Heart right ventricle (tissue), 12 donors: Measurements from ENCODE around the gene MON1B. TPM values are rescaled to one million over a fixed set of nuclear protein-coding genes. Genes with fewer than 3 reads are reported as not detected.

Source experiments
- polyA plus RNA-seq, 2 donors: library from polyadenylated mRNA; stranded (reverse); fragments of 200-250 nt; gene quantifications; one replicate each; pipeline ENCODE4 v1.2.3, GENCODE V29; 2013
- total RNA-seq, 10 donors: library from RNA; stranded (reverse); fragmentation: NEBNext Ultra II Directional in 3 of 10; extraction: Animal tissue kit (Norgen Biotek cat#: 25700) in 3 of 10; gene quantifications; one replicate each; pipeline versions ENCODE4 v1.2.1 to v1.2.4, GENCODE V29; 2021 to 2023
- donor health status: ischemic (EF 13 %, LVEDD 7.1; RV severe dilation, severe dysfunction).
- donor health status: healthy with polysubstance abuse.
- donor health status: DM: no; HTN: yes; CAD: no.
- donor health status: DM: no; HTN: no; CAD: no.
- donor health status: ischemic (EF 25% LVEDD 6.9; RV normal size, moderate dysfunction).
- donor health status: ischemic (EF 25% LVEDD 5.7; RV mildly dilated, moderate dysfunction).
- donor health status: healthy.
- donor health status: nonischemic (EF 11% LVEDD 7.7; RV severe dilation, severe dysfunction).
- donor health status: DM: yes; HTN: yes; CAD: no.
- donor health status: PGD.
- donor health status: ischemic (EF 29% LVEDD 5.4; RV normal size, mild dysfunction).
- donor health status: nonischemic (EF 23%, LVEDD 6.1; RV moderate dilation, normal function).

MON1B gene
- total and polyA plus RNA-seq, 12 donors = 8.8 to 26.4 (median 16.4) TPM

Other genes with a start within 250 kb of the MON1B start
- 1 to 10 TPM in 4 of 10 donors, under 1 TPM in 4, not detected in 2; 0.81 to 2.7 (median 0.99) TPM for gene SYCE1L, start 8.2 kb downstream of the MON1B start, total RNA-seq
- gene SYCE1L, start 8.2 kb downstream of the MON1B start, polyA plus RNA-seq = 1 to 10 TPM in 1 of 2 donors, under 1 TPM in 1; 0.90 to 1.2 TPM
- under 1 TPM in 3 of 10 donors, not detected in 7; 0.04 to 0.65 (median 0.47) TPM for gene ADAMTS18, start 243.8 kb downstream of the MON1B start, total RNA-seq
- gene ADAMTS18, start 243.8 kb downstream of the MON1B start, polyA plus RNA-seq = under 1 TPM in 1 of 2 donors, not detected in 1; 0.03 TPM